ENCODE measurements around the gene SLC34A3. TPM values are rescaled to one million over a fixed set of nuclear protein-coding genes. Genes with fewer than 3 reads are reported as not detected.

Gene SLC34A3
- total RNA-seq, 2 experiments from 2014 or later, result not detected

GRCh38 chr9:137190315-137190856, 40.3 kb upstream of the SLC34A3 start:
- no peaks in the 10 kb centered on the region for H3K27me3 Mint-ChIP-seq
- peak overlapping the region; percentile 67 for H3K27ac Mint-ChIP-seq
- POLR2A ChIA-PET, result interaction anchor here (1.7 to 3.4 kb wide), 5 partner anchors 11 to 76 kb away, joined by 4 to 42 read pairs (median 11); partner anchors contain the start of genes DPP7, NELFB, RNF208 and TPRN
- peaks cover 16% of the 10 kb centered on the region for H3K4me1 Mint-ChIP-seq
- H3K36me3 Mint-ChIP-seq, result peaks cover 2% of the 10 kb centered on the region
- DNase-seq, result no peak
- no peak for ATAC-seq (ENCODE audit: low read depth)
- peak overlapping the region; percentile 94 for H3K4me3 Mint-ChIP-seq
- H3K9me3 Mint-ChIP-seq, result no peaks in the 10 kb centered on the region

- peaks cover 2% of the 10 kb centered on the region for H3K36me3 Mint-ChIP-seq
- POLR2A ChIA-PET, result interaction anchor here (1.4 kb wide), 1 partner anchor 9 kb away, joined by 5 read pairs; the partner anchor contains the start of gene TPRN
- H3K27ac Mint-ChIP-seq, result peak overlapping the region; percentile 67
- no peak overlapping the region for H3K4me3 Mint-ChIP-seq
- peaks cover 16% of the 10 kb centered on the region for H3K4me1 Mint-ChIP-seq
- DNase-seq (no peak), ATAC-seq (ENCODE audit: low read depth) (no peak)
- no peaks in the 10 kb centered on the region for H3K27me3 Mint-ChIP-seq
- no peaks in the 10 kb centered on the region for H3K9me3 Mint-ChIP-seq
Measured at GRCh38 chr9:137191245-137191644, 39.5 kb upstream of the SLC34A3 start.

GRCh38 chr9:137191691-137192447, 38.8 kb upstream of the SLC34A3 start:
- Mint-ChIP-seq H3K4me1 (peaks cover 14% of the 10 kb centered on the region), H3K9me3 (no peaks in the 10 kb centered on the region), H3K4me3 (no peak overlapping the region), H3K36me3 (peaks cover 2% of the 10 kb centered on the region), H3K27ac (no peak overlapping the region), H3K27me3 (no peaks in the 10 kb centered on the region)
- DNase-seq (no peak), ATAC-seq (ENCODE audit: low read depth) (no peak)
- POLR2A ChIA-PET, result interaction anchor here (1.4 kb wide), 1 partner anchor 9 kb away, joined by 5 read pairs; the partner anchor contains the start of gene TPRN

GRCh38 chr9:137192448-137192780, 38.3 kb upstream of the SLC34A3 start:
- no peaks in the 10 kb centered on the region for H3K27me3 Mint-ChIP-seq
- no peak for DNase-seq
- no peaks in the 10 kb centered on the region for H3K9me3 Mint-ChIP-seq
- H3K36me3 Mint-ChIP-seq, result peaks cover 2% of the 10 kb centered on the region
- no peak overlapping the region for H3K4me3 Mint-ChIP-seq
- no peak overlapping the region for H3K27ac Mint-ChIP-seq
- POLR2A ChIA-PET, result interaction anchor here (1.4 kb wide), 1 partner anchor 8 kb away, joined by 5 read pairs; the partner anchor contains the start of gene TPRN
- H3K4me1 Mint-ChIP-seq, result peaks cover 10% of the 10 kb centered on the region
- no peak for ATAC-seq (ENCODE audit: low read depth)

- H3K27ac Mint-ChIP-seq, result no peak overlapping the region
- H3K36me3 Mint-ChIP-seq, result peaks cover 2% of the 10 kb centered on the region
- POLR2A ChIA-PET, result interaction anchor here (0.6 to 1.4 kb wide), 2 partner anchors 8 to 492 kb away, joined by 3 to 5 read pairs; partner anchors contain the start of gene TPRN
- H3K27me3 Mint-ChIP-seq, result no peaks in the 10 kb centered on the region
- ATAC-seq (ENCODE audit: low read depth) (no peak), DNase-seq (no peak)
- H3K9me3 Mint-ChIP-seq, result no peaks in the 10 kb centered on the region
- no peak overlapping the region for H3K4me3 Mint-ChIP-seq
- H3K4me1 Mint-ChIP-seq, result peaks cover 7% of the 10 kb centered on the region
Measured at GRCh38 chr9:137192859-137193258, 37.8 kb upstream of the SLC34A3 start.

- no peak overlapping the region for H3K27ac Mint-ChIP-seq
- peaks cover 7% of the 10 kb centered on the region for H3K4me1 Mint-ChIP-seq
- ATAC-seq (ENCODE audit: low read depth) (no peak), DNase-seq (no peak)
- no peaks in the 10 kb centered on the region for H3K27me3 Mint-ChIP-seq
- POLR2A ChIA-PET, result interaction anchor here (0.6 kb wide), 1 partner anchor 493 kb away, joined by 3 read pairs; no protein-coding TSS in a partner anchor
- no peaks in the 10 kb centered on the region for H3K9me3 Mint-ChIP-seq
- peaks cover 2% of the 10 kb centered on the region for H3K36me3 Mint-ChIP-seq
- H3K4me3 Mint-ChIP-seq, result no peak overlapping the region
Measured at GRCh38 chr9:137193771-137194170, 36.9 kb upstream of the SLC34A3 start.

GRCh38 chr9:137194388-137194787, 36.3 kb upstream of the SLC34A3 start:
- Mint-ChIP-seq H3K4me3 (no peak overlapping the region), H3K27me3 (no peaks in the 10 kb centered on the region), H3K27ac (no peak overlapping the region), H3K36me3 (no peaks in the 10 kb centered on the region), H3K4me1 (peaks cover 3% of the 10 kb centered on the region), H3K9me3 (no peaks in the 10 kb centered on the region)
- POLR2A ChIA-PET, result interaction anchor here (2.0 kb wide), 1 partner anchor 47 kb away, joined by 7 read pairs; the partner anchor contains the start of gene TUBB4B
- no peak for ATAC-seq (ENCODE audit: low read depth)
- DNase-seq, result no peak

- no peak for DNase-seq
- POLR2A ChIA-PET, result interaction anchor here (0.7 to 2.0 kb wide), 2 partner anchors 10 to 46 kb away, joined by 5 to 7 read pairs; partner anchors contain the start of genes NDOR1, TMEM203 and TUBB4B
- no peaks in the 10 kb centered on the region for H3K27me3 Mint-ChIP-seq
- no peak overlapping the region for H3K4me3 Mint-ChIP-seq
- peaks cover 2% of the 10 kb centered on the region for H3K4me1 Mint-ChIP-seq
- H3K36me3 Mint-ChIP-seq, result no peaks in the 10 kb centered on the region
- no peak for ATAC-seq (ENCODE audit: low read depth)
- no peak overlapping the region for H3K27ac Mint-ChIP-seq
- no peaks in the 10 kb centered on the region for H3K9me3 Mint-ChIP-seq
Measured at GRCh38 chr9:137194909-137195308, 35.8 kb upstream of the SLC34A3 start.

GRCh38 chr9:137195525-137196220, 35.0 kb upstream of the SLC34A3 start:
- no peaks in the 10 kb centered on the region for H3K9me3 Mint-ChIP-seq
- H3K36me3 Mint-ChIP-seq, result no peaks in the 10 kb centered on the region
- no peaks in the 10 kb centered on the region for H3K27me3 Mint-ChIP-seq
- peaks cover 2% of the 10 kb centered on the region for H3K4me1 Mint-ChIP-seq
- H3K27ac Mint-ChIP-seq, result peak overlapping the region; percentile 25
- DNase-seq, result no peak
- no peak for ATAC-seq (ENCODE audit: low read depth)
- POLR2A ChIA-PET, result interaction anchor here (0.7 to 2.0 kb wide), 3 partner anchors 10 to 58 kb away, joined by 3 to 7 read pairs (median 5); partner anchors contain the start of genes NDOR1, TMEM203 and TUBB4B
- H3K4me3 Mint-ChIP-seq, result no peak overlapping the region

GRCh38 chr9:137198051-137198901, 32.4 kb upstream of the SLC34A3 start:
- ATAC-seq (ENCODE audit: low read depth), result no peak
- no peak overlapping the region for H3K4me3 Mint-ChIP-seq
- H3K4me1 Mint-ChIP-seq, result peaks cover 10% of the 10 kb centered on the region
- no peaks in the 10 kb centered on the region for H3K9me3 Mint-ChIP-seq
- H3K27me3 Mint-ChIP-seq, result no peaks in the 10 kb centered on the region
- H3K27ac Mint-ChIP-seq, result no peak overlapping the region
- H3K36me3 Mint-ChIP-seq, result no peaks in the 10 kb centered on the region
- no peak for DNase-seq
- POLR2A ChIA-PET, result interaction anchor here (0.6 to 1.5 kb wide), 3 partner anchors 9 to 61 kb away, joined by 3 to 10 read pairs (median 4); partner anchors contain the start of gene TUBB4B

GRCh38 chr9:137198902-137199283, 31.8 kb upstream of the SLC34A3 start:
- H3K27me3 Mint-ChIP-seq, result no peaks in the 10 kb centered on the region
- H3K27ac Mint-ChIP-seq, result no peak overlapping the region
- peaks cover 12% of the 10 kb centered on the region for H3K4me1 Mint-ChIP-seq
- no peak for DNase-seq
- no peak overlapping the region for H3K4me3 Mint-ChIP-seq
- no peak for ATAC-seq (ENCODE audit: low read depth)
- no peaks in the 10 kb centered on the region for H3K9me3 Mint-ChIP-seq
- no peaks in the 10 kb centered on the region for H3K36me3 Mint-ChIP-seq
- POLR2A ChIA-PET, result interaction anchor here (0.6 to 1.5 kb wide), 3 partner anchors 10 to 61 kb away, joined by 3 to 10 read pairs (median 4); partner anchors contain the start of gene TUBB4B

- no peaks in the 10 kb centered on the region for H3K36me3 Mint-ChIP-seq
- peak overlapping the region; percentile 78 for H3K4me3 Mint-ChIP-seq
- no peaks in the 10 kb centered on the region for H3K27me3 Mint-ChIP-seq
- POLR2A ChIA-PET, result interaction anchor here (1.2 kb wide), 1 partner anchor 11 kb away, joined by 10 read pairs; no protein-coding TSS in a partner anchor
- ATAC-seq (ENCODE audit: low read depth) (no peak), DNase-seq (no peak)
- H3K9me3 Mint-ChIP-seq, result no peaks in the 10 kb centered on the region
- H3K27ac Mint-ChIP-seq, result peak overlapping the region; percentile 51
- peaks cover 18% of the 10 kb centered on the region for H3K4me1 Mint-ChIP-seq
Measured at GRCh38 chr9:137199411-137200121, 31.1 kb upstream of the SLC34A3 start.
